ENCODE measurements around the gene LRP2BP. TPM values are rescaled to one million over a fixed set of nuclear protein-coding genes. Genes with fewer than 3 reads are reported as not detected.
A peak's percentile ranks its signal among the peaks of the same experiment; 100 is the strongest.

Gene LRP2BP
- total and polyA plus RNA-seq, 2 of the 13 experiments (the other 11 are each of a cell fraction or from before 2014, with no cell fraction given), result 0.22 to 0.29 TPM

DNA sequence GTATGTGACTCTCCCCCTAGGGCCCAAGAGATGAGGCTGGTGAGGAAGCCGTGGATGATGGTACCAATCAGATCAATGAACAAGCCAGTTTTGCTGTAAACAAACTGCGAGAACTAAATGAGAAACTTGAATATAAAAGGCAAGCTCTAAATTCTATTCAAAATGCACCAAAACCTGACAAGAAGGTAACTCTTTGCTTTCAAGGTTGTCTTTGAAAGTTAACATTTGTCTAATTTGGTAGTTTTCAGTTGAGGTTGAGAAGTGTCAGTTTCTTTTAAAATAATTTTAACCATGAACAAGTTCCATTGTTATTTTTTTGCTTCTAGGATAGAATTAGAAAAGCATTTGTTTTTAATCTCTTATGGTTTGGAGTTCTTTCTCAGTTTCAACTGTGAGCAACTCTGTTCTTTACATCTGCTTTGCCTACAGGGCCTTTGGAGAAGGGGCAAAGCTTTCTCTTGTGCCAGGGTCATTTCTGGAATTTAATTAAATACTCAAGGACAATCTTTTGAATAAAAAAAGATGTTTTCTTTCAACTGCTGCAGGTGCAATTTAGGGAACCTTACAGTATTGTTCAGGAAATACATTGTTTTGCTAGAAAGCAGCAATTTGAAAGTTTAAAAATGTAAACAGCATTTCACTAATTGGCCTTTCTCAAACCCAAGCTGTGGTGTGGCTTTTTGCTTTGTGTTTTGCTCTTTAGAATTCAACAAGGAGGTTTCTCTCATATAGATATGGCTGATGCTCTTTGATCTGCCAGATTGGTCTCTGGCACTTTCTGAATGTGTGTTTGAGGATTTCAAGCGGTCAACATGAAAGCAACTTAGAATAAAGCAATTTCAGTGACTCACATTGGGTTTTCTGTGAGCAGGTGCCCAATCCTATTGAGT, 62.9 kb downstream of the LRP2BP start (continued):
- TF ChIP-seq, protein P1, sequence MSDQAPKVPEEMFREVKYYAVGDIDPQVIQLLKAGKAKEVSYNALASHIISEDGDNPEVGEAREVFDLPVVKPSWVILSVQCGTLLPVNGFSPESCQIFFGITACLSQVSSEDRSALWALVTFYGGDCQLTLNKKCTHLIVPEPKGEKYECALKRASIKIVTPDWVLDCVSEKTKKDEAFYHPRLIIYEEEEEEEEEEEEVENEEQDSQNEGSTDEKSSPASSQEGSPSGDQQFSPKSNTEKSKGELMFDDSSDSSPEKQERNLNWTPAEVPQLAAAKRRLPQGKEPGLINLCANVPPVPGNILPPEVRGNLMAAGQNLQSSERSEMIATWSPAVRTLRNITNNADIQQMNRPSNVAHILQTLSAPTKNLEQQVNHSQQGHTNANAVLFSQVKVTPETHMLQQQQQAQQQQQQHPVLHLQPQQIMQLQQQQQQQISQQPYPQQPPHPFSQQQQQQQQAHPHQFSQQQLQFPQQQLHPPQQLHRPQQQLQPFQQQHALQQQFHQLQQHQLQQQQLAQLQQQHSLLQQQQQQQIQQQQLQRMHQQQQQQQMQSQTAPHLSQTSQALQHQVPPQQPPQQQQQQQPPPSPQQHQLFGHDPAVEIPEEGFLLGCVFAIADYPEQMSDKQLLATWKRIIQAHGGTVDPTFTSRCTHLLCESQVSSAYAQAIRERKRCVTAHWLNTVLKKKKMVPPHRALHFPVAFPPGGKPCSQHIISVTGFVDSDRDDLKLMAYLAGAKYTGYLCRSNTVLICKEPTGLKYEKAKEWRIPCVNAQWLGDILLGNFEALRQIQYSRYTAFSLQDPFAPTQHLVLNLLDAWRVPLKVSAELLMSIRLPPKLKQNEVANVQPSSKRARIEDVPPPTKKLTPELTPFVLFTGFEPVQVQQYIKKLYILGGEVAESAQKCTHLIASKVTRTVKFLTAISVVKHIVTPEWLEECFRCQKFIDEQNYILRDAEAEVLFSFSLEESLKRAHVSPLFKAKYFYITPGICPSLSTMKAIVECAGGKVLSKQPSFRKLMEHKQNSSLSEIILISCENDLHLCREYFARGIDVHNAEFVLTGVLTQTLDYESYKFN (CRISPR knock-in tag; conservative IDR thresholded peaks at IDR 0.05), result peak; percentile 78
- no peak for TF ChIP-seq ZNF746 (CRISPR knock-in tag; IDR thresholded peaks at IDR 0.05)
- TF ChIP-seq PRPF4 (IDR thresholded peaks at IDR 0.05; ENCODE audit: low read depth, low read length, poor library complexity, severe bottlenecking), result no peak
- TF ChIP-seq, protein P2, sequence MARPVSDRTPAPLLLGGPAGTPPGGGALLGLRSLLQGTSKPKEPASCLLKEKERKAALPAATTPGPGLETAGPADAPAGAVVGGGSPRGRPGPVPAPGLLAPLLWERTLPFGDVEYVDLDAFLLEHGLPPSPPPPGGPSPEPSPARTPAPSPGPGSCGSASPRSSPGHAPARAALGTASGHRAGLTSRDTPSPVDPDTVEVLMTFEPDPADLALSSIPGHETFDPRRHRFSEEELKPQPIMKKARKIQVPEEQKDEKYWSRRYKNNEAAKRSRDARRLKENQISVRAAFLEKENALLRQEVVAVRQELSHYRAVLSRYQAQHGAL (CRISPR knock-in tag; IDR thresholded peaks at IDR 0.05; ENCODE audit: not compliant biosample characterization), result no peak
- peak; percentile 85 for TF ChIP-seq SOX5 (CRISPR knock-in tag; IDR thresholded peaks at IDR 0.05; ENCODE audit: borderline replicate concordance)
- TF ChIP-seq, protein P3, sequence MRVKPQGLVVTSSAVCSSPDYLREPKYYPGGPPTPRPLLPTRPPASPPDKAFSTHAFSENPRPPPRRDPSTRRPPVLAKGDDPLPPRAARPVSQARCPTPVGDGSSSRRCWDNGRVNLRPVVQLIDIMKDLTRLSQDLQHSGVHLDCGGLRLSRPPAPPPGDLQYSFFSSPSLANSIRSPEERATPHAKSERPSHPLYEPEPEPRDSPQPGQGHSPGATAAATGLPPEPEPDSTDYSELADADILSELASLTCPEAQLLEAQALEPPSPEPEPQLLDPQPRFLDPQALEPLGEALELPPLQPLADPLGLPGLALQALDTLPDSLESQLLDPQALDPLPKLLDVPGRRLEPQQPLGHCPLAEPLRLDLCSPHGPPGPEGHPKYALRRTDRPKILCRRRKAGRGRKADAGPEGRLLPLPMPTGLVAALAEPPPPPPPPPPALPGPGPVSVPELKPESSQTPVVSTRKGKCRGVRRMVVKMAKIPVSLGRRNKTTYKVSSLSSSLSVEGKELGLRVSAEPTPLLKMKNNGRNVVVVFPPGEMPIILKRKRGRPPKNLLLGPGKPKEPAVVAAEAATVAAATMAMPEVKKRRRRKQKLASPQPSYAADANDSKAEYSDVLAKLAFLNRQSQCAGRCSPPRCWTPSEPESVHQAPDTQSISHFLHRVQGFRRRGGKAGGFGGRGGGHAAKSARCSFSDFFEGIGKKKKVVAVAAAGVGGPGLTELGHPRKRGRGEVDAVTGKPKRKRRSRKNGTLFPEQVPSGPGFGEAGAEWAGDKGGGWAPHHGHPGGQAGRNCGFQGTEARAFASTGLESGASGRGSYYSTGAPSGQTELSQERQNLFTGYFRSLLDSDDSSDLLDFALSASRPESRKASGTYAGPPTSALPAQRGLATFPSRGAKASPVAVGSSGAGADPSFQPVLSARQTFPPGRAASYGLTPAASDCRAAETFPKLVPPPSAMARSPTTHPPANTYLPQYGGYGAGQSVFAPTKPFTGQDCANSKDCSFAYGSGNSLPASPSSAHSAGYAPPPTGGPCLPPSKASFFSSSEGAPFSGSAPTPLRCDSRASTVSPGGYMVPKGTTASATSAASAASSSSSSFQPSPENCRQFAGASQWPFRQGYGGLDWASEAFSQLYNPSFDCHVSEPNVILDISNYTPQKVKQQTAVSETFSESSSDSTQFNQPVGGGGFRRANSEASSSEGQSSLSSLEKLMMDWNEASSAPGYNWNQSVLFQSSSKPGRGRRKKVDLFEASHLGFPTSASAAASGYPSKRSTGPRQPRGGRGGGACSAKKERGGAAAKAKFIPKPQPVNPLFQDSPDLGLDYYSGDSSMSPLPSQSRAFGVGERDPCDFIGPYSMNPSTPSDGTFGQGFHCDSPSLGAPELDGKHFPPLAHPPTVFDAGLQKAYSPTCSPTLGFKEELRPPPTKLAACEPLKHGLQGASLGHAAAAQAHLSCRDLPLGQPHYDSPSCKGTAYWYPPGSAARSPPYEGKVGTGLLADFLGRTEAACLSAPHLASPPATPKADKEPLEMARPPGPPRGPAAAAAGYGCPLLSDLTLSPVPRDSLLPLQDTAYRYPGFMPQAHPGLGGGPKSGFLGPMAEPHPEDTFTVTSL (CRISPR knock-in tag; IDR thresholded peaks at IDR 0.05; ENCODE audit: borderline replicate concordance), result peak; percentile 76; the same call in 1 of the 2 replicates
- TF ChIP-seq TAF1 (CRISPR knock-in tag; IDR thresholded peaks at IDR 0.05), result no peak
- TF ChIP-seq PHF21A (CRISPR knock-in tag; IDR thresholded peaks at IDR 0.05), result 0 out of 2 replicates have a peak, but pooled peaks have one; percentile 51
- no peak for TF ChIP-seq ZNF761 (CRISPR knock-in tag; conservative IDR thresholded peaks at IDR 0.05)
- TF ChIP-seq, protein P4, sequence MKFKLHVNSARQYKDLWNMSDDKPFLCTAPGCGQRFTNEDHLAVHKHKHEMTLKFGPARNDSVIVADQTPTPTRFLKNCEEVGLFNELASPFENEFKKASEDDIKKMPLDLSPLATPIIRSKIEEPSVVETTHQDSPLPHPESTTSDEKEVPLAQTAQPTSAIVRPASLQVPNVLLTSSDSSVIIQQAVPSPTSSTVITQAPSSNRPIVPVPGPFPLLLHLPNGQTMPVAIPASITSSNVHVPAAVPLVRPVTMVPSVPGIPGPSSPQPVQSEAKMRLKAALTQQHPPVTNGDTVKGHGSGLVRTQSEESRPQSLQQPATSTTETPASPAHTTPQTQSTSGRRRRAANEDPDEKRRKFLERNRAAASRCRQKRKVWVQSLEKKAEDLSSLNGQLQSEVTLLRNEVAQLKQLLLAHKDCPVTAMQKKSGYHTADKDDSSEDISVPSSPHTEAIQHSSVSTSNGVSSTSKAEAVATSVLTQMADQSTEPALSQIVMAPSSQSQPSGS (CRISPR knock-in tag; IDR thresholded peaks at IDR 0.05), result no peak
- no peak for TF ChIP-seq XBP1 (CRISPR knock-in tag; IDR thresholded peaks at IDR 0.05)
- TF ChIP-seq RFX1 (IDR thresholded peaks at IDR 0.05), result no peak
- TF ChIP-seq RAD21 (CRISPR knock-in tag; IDR thresholded peaks at IDR 0.05), result no peak

All from HepG2 (cell line).